Mammary epithelial cell (primary cell): ENCODE measurements around the gene CCDC13.

Source experiments
- CTCF ChIP-seq, 2 donors: IDR thresholded peaks in 1 of 2; conservative IDR thresholded peaks in 1 of 2; 2 replicates each; pipeline ENCODE4 v1.5.1; 2011 to 2012; ENCODE audit warnings: inconsistent platforms in 2 of 2, low read length in 2 of 2, mild to moderate bottlenecking in 2 of 2, control low read depth in 1 of 2, low read depth in 1 of 2; ENCODE audit not compliant: insufficient read depth in 1 of 2; ENCODE audit errors: extremely low read depth in 1 of 2
- EZH2 ChIP-seq: IDR thresholded peaks from 2 replicates; pipeline ENCODE4 v1.6.1; 2012; ENCODE audit warnings: low read length, inconsistent platforms, borderline replicate concordance

GRCh38 chr3:42751609-42752008 is 21.4 kb downstream of the CCDC13 start:
- TF ChIP-seq CTCF (conservative IDR thresholded peaks at IDR 0.05 in 1 of 2, IDR thresholded peaks at IDR 0.05 in 1 of 2; ENCODE audit: extremely low read depth in 1 of 2, insufficient read depth in 1 of 2, low read depth in 1 of 2, low read length in 2 of 2): no peak
- TF ChIP-seq EZH2: no peak
